ENCODE measurements around the gene TXNRD2.
"Not testable (repeated sequence)": the region's sequence is repeated elsewhere in the genome, so short reads cannot be mapped to it uniquely, and the experiment has no call there.

TXNRD2 gene

DNA sequence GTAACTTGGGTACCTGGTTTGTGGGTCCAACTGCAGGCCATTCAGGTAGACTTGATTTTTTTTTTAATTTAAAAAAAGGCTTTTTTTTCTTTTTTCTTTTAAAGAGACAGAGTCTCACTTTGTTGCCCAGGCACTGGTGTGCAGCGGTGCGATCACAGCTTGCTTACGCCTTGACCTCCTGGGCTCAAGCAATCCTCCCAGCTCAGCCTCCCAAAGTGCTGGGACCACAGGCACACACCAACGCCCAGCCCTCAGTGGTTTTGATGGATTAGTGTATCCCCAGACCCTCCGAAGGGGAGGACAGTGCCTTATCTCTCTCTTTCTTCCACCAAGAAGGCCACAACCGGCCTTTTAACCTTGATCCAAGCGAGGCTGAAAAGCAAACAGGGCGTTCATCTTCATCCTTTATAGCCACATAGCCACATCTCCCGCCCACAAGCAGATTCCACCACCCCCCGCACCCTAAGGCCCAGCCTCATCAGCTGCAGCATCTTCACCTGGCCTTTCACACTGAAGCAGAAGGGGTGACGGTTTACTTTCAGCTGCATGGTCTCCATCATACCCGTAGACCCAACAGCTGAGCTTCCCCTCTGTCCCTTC lies 17.6 kb downstream of the TXNRD2 start:
- DNase-seq = no peak

DNA sequence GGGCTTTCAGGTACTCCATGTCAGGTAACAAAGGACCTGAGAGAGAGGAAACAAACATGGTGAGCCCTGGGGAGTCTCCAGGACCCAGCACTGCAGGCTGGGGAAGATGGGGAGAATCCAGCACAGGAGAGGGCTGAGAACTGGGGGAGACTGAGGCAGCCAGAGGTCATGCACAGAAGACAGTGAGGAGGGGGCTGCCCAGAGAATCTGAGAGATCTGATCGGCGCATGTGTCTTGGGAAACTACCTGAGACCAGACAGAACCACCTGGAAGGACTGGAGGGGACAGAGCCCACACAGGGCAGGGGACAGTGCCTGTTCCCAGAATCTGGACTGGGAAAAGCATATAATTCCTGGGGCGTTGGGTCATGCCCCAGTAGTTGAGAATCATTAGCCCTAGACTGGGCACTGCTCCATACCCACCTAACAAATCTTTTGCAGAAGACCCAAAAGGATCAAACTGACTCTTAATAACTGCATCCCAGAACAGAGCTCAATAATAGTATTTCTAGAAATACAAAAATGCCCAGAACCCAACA lies 20.0 kb downstream of the TXNRD2 start:
- DNase-seq = no peak

DNA sequence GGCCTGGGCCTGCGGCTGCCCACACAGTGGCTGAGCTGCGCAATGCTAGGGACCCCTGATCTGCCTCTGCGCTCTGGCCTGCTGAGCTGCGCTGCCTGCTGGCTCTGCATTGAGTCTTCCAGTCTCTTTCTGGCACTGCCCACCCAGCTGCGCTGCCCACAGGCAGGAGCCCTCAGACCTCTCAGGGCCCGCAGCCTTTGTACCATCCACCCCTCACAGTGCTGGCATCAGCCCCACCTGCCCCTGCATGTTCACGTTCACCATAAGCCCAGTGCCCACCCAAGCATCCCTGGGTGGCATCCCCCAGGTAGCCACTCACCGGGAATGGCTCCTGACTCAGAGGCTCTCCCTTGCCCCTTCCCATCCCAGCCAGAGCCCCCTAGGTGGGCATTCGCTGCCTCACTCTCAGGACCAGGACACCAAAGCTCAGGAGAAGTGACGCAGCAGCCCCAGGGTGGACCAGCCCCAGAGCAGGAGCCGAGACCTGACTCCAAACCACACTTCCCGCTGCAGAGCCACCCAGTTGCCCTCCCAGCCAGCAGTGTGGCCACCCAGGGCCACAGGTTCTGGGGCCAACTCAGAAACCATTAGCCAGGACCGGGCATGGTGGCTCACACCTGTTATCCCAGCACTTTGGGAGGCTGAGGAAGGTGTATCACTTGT lies 21.8 kb downstream of the TXNRD2 start:
- no peak for DNase-seq

GRCh38 chr22:19918332-19919106 lies 23.1 kb downstream of the TXNRD2 start:
- no peak for DNase-seq

DNA sequence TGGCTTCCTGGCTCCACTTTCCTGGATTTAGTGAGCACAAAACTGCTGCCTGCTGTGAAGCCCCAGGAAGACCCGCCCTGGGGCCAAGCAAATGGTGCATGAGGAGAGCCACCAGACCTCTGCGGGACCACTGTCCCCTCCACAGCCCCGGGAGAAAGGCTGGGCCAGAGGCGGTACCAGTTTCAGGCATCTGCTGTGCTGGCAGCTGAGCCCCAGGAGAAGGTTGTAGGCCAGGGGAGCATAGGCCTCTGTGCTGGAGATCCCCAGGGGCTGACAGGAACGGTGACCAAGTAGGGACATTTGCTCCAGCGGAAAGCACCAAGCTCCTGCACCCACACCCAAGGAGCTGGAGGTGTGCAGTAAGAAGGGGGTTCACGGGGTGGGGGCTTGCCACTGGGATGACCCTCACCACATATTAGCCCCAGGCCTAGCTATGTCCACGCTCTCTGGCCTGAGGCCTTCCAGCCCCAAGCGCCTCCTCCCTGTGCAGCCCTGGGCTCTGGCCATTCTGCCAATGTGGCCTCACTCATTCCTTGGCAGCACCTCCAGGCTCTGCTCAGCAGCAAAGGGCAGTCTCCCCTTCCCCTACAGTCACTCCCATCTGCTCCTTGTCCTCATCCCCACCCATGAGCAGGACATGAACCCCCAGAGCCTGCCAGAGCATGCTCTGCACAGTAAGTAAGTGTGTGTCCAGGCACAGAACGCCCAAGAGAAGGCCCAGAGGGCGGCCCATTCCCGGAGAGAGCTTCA lies 24.1 kb downstream of the TXNRD2 start:
- DNase-seq = peak in 1 of 14 donors; percentile 58

- DNase-seq = no peak
Measured at GRCh38 chr22:19916941-19917340, 24.7 kb downstream of the TXNRD2 start.

DNA sequence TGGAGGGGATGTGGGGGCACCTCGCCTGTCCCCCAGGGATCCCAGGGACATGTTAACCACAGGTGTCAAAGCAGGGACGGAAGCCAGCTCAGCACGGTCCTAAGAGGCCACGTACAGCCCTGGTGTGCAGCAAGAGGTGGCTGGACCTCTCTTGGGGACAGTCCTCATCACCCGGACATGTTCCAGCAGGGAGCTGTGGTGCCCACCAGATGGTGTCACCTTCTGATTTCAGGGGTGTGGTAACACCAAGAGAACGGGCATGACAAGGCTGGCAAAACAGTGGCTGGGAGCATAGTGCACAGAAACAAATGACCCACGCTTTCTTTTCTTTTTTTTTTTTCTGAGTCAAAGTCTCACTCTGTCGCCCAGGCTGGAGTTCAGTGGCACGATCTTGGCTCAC lies 25.6 kb downstream of the TXNRD2 start:
- no peak for DNase-seq

GRCh38 chr22:19915287-19915954 lies 26.2 kb downstream of the TXNRD2 start:
- DNase-seq = no peak

GRCh38 chr22:19914201-19914943 lies 27.2 kb downstream of the TXNRD2 start:
- no peak for DNase-seq

DNA sequence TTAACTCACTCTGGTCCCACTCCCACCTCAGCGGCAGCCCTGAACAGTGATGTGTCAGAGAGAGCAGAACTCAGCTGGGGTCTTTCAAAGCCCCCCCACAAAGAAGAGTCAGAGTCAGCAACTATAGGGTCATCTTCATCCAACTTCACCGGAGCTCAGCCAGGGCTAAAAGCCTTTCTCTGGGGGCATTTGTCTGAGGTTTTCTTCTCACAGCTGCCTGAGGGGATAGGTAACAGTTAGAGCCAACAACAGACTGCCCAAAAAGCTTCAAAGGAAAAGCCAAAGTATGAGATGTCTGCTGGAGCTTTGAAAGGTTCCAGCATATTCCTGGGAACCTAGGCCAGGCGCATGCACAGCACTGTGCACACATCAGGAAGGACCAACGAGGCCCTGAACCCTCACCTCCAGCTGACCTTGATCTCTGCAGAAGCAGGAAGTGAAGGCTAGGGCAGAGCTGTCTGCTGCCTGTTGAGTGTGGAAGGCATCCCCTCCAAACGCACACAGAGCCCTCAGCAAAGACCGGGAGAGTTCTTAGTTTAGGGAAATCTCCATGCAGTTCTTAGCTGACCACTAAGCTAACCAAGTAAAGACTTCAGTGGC lies 28.2 kb downstream of the TXNRD2 start:
- no peak for DNase-seq

DNA sequence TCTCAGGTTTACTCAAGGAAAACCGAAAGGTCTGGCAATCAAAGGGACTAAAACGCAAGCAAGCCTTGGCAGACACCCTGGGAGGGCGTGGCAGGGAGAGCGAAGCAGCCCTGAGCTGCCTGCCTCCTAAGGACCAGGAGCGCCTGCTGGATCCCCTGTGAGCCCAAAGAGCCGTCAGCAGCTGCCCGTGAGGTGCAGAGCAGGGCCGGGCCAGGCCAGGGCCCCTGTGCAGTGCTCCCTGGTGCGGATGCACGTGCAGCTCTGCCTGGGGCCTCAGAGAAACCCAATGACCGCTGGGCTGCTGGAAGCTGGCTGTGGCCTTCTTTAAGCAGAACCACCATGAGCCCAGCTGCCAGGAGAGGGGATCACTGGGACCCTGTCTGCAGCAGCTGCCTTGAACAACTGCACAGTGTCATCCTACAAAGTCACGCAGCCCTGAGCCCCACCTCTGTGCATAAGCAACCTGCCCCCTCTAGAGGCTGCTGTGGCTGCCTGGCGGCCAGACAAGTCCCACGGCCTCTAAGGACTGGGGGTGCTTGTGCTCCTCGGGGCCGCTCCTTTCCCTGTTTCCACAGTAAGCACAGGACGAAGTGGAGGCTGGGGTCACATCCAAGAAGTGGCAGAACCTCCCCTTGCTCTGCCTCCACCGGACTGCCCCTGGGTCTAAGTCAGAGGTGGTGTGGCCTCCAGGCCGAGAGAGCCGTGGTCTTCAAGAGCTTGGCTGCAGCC lies 29.2 kb downstream of the TXNRD2 start:
- DNase-seq = no peak

- DNase-seq = no peak
Measured at GRCh38 chr22:19911540-19912270, 29.9 kb downstream of the TXNRD2 start.

DNA sequence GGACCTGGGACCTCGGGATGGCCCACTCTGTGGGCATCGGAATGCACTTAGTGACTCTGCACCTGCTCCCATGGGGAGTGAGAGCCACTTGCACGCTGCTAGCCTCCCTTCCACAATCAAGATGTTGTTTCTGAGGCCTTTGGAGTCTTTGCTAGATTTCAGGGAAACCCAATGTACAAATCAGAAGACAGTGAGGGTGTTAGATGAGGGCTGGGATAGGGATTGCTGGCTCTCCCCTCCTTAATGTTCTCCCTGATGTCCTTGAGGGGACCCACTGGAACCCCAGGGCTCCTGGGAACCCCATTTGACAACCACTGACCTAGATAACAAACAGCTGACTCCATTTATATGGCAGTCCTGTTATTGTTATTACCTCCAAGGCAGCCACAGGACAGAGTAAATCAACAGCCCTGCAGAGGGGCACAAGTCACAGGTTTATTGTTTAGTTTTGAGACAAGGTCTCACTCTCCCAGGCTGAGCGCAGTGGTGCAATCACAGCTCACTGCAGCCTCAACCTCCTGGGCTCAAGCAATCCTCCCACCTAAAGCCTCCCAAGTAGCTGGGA lies 31.4 kb downstream of the TXNRD2 start:
- DNase-seq = no peak

DNA sequence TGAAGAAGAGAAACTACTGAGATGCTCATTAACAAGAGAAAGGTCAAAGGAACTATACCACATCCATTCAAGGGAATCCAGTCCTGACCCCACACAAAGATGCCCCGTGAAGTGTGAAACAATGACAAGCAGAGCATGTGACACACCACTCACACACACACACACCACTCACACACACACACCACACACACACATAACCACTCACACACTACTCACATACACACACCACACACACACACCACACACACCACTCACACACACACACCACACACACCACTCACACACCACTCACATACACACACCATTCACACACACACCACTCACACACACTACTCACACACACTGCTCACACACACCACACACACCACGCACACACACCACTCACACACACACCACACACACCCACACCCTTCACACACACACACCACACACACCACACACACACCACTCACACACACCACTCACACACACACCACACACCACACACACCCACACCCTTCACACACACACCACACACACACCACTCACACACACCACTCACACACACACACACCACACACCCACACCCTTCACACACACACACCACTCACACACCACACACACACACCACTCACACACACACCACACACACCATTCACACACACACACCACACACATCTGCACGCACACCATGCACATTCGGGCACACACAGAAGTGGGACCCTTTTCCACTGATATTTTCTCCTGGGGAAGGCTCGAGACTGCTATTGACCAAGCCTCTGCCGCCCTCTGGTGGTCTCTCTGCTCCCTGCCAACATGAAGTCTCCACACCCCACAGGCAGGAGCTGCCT lies 32.1 kb downstream of the TXNRD2 start:
- DNase-seq = peak in 11 of 14 donors; percentile 24 to 73 (median 50)

GRCh38 chr22:19907902-19908301 lies 33.7 kb downstream of the TXNRD2 start:
- DNase-seq = not testable (repeated sequence)

- DNase-seq = not testable (repeated sequence)
Measured at GRCh38 chr22:19906864-19907263, 34.8 kb downstream of the TXNRD2 start.

DNA sequence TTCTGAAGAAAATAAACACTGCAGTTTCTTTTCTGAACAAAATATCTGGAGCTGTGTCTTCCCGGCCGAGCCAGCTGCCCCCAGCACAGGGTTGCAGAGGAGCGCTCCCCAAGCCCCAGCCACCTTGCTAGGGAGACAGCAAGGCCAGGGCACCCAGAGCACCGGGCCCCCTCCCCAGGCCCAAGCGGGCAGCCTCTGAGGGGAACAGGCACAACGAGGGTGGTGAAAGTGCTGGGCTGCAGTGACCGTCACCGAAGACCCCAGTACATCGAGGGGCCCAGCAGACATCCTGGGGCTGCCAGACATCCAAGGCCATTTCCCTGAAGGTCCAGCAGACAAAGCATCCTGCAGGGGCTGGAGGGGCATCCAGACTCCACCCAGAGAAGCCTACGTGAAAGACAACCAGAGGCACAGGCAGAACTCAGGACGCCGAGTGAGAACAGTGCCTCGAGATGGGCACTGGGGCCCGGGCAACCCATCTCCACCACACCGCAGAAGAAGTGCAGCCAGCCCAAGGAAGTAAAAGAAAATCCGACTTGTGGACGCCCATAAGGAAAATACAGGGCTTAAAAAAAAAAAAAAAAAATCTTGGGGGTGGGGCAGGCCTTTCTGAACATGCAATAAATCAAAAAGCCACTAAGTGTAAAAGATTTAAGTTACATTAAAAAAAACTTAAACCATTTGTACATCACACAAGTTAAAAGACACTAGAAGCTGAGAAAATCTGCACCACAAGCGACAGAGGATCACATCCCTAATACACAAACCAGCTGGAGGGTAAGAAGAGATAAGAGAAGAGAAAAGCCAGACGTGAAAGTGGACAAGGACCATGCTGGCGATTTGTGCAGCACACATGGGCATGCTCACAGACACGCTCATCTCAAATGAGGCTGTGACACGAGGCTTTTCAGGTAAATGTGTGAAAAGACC lies 36.0 kb downstream of the TXNRD2 start:
- DNase-seq = no peak
